ENCODE results near the gene PUSL1.

PUSL1 gene

DNA sequence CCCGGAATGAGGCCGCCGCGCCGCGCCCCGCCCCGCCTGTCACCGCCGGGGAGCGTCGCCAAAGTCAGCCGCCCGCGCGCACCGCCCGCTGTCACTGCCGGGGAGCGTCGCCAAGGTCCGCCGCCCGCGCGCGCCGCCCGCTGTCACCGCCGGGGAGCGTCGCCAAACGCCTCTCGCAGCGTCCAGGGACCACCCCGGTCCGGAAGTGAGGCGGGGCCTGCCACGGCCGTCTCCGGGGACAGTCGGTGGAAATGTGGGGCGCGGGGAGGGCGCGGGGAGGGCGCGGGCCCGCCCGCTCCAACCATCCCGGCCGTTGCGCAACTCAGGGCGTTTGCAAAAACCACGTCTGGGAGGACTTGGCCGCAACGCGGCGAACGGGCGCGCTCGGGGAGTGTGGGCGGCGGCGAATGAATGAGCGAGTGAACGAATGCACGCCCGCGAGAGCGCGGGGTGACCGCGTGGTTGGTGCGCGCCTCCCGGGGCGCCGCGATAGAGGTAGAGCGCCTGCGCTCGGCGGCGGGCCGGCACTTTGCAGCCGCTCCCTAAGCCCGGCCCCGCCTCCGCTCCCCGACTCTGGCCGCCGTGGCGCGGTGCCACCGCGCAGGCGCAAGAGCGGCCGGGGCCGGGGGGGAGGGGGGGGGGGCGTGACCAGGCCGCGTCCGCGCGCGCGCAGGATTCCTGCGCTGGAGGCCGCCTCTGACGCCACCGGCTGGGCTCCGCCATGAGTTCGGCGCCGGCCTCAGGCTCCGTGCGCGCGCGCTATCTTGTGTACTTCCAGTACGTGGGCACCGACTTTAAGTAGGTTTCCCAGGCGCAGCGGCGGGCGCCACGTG is at the start of gene PUSL1, which contains the start of gene ACAP3:
Gene PUSL1, plus strand, starts transcription at position 675 of the 833 bp plus-strand sequence. Its CDS starts 47 bp downstream, at position 722.
Gene ACAP3, minus strand, starts transcription at position 8 of the 833 bp plus-strand sequence. CDS start 115 bp downstream, outside the sequence.
- in situ Hi-C loops (cut with MboI; ENCODE audit: low sequenced_read_pairs) = no loop called here

GRCh38 chr1:1259119-1259488 is 49.3 kb upstream of the PUSL1 start:
- in situ Hi-C loops (cut with MboI; ENCODE audit: low sequenced_read_pairs) = no loop called here

- in situ Hi-C loops (cut with MboI; ENCODE audit: low sequenced_read_pairs) = no loop called here
These were observed 48.9 kb upstream of the PUSL1 start for GRCh38 chr1:1259540-1259939.

DNA sequence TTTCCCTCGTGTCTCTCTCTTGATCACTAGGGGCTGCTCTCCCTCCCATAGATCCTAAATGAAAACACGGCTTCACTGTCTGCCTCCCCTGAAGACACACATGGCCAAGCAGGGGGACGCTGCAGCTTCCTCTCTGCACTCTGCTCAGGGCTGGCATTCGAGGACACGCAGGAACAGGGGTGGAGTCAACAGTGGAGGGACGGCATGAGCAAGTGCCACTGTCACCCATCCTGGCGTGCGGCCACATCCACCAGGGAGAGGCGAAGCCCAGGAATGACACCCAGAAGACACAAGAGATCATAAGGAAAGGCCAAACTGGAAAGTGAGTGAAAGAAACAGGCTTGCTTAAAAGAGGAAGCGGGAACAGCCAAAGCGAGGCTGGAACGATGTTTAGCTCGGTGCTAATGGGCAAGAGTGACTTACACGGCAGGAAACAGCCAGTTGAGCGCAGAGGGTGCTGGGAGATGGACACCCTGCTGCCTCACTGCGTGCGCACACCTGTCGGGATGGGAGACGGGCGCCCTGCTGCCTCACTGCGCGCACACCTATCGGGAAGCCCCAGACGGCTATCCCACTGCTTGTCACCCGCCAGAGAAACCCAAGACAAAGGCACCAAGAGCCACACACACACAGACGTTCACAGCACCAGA is 48.3 kb upstream of the PUSL1 start:
- in situ Hi-C loops (cut with MboI; ENCODE audit: low sequenced_read_pairs) = no loop called here

GRCh38 chr1:1260843-1261560 is 47.4 kb upstream of the PUSL1 start:
- in situ Hi-C loops (cut with MboI; ENCODE audit: low sequenced_read_pairs) = no loop called here

DNA sequence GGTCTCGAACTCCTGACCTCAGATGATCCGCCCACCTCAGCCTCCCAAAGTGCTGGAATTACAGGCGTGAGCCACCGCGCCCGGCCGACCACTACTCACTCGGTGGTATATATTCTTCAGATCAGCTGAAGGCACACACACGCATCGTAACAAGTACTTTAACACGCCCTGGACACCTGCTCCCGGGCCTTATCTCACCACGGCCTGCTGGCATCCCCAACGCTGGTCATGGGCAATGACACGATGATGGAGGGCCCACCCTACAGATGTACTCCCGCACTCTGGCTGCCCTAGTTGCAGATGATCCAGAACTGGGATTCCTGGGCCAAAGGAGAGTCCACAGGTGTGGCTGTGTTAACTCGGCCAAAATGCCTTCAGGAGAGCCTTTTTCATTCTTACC is 46.3 kb upstream of the PUSL1 start:
- in situ Hi-C loops (cut with MboI; ENCODE audit: low sequenced_read_pairs) = no loop called here

DNA sequence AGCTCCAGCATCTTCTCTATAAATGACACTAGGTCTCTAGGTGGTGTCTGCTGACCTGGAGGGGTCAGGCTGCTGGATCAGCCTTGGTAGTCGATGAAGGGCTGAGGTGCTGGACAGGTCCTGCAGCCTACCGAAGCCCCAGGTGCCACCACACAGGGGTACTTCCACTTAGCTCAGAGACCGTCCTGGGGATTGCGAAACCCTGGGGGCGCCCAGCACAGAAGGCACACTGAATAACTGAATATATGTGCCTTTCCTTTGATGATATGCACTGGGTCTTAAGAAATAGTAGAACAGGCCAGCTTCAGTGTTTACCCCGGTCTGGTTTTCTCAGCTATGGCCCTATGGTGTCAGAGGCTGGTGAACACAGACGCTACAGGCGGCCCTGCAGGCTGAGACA is 45.6 kb upstream of the PUSL1 start:
- in situ Hi-C loops (cut with MboI; ENCODE audit: low sequenced_read_pairs) = no loop called here

GRCh38 chr1:1264026-1264425 is 44.4 kb upstream of the PUSL1 start:
- in situ Hi-C loops (cut with MboI; ENCODE audit: low sequenced_read_pairs) = no loop called here

- in situ Hi-C loops (cut with MboI; ENCODE audit: low sequenced_read_pairs) = no loop called here
These were observed 43.5 kb upstream of the PUSL1 start for GRCh38 chr1:1264868-1265272.

GRCh38 chr1:1267488-1268283 is 40.7 kb upstream of the PUSL1 start:
- in situ Hi-C loops (cut with MboI; ENCODE audit: low sequenced_read_pairs) = no loop called here

DNA sequence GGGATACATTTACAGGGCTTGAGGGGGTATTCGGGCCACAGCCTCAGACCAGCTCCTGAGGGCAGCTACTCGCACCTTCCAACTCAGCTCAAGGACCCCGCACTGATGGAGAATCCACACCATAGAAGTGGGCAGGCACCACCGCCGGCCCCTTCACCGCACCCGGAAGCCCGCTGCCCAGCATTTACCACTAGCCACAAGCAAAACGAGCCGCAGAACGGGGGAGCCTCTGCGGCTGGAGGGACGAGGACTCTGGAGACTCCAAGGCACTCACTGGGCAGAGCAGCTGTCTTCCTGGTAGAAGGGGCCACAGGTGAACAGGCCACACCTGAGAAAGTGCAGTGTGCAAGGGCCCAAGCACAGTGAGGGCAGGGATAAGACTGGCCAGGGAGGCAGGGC is 40.1 kb upstream of the PUSL1 start:
- in situ Hi-C loops (cut with MboI; ENCODE audit: low sequenced_read_pairs) = no loop called here

DNA sequence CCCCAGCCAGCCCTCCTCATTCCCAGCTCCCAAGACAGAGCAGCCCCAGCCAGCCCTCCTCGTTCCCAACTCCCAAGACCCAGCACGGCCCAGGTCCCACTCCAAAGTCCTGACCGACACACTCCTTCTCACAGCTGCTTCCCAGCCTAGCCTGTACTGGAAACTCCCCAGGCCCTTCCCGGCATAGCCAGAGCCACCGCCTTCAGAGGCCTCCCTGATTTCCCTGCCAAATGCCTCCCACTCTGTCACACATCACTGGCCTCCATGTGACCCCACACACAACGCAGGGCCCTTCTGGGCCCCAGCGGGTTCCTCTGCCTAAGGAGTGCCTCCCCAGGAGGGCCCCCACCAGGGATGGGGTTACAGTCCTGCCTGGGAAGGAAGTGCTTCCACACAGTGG is 37.6 kb upstream of the PUSL1 start:
- in situ Hi-C loops (cut with MboI; ENCODE audit: low sequenced_read_pairs) = no loop called here

GRCh38 chr1:1272341-1273208 is 35.8 kb upstream of the PUSL1 start:
- in situ Hi-C loops (cut with MboI; ENCODE audit: low sequenced_read_pairs) = no loop called here

DNA sequence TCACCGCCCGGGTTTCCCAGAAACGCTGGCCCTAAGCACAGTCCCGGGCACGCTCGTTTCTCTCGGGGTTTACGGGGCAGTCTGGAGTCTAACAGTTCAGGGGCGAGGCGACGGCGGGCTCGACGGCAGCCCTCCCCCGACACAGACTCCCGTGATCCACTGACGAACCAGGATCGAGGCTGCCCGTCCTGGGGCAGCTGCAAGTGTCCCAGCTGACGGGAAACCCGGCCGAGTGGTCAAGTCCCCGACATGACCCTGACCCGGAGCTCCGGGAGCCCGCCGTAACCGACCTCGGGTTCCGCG is 35.2 kb upstream of the PUSL1 start:
- in situ Hi-C loops (cut with MboI; ENCODE audit: low sequenced_read_pairs) = no loop called here

GRCh38 chr1:1273512-1274298 is 34.7 kb upstream of the PUSL1 start, which contains the start of gene UBE2J2:
Gene UBE2J2, minus strand, starts transcription at chr1:1273854. Its CDS starts 5,862 bp downstream, at chr1:1267992.
- in situ Hi-C loops (cut with MboI; ENCODE audit: low sequenced_read_pairs) = no loop called here

GRCh38 chr1:1274299-1274930 is 34.0 kb upstream of the PUSL1 start:
- in situ Hi-C loops (cut with MboI; ENCODE audit: low sequenced_read_pairs) = no loop called here

GRCh38 chr1:1274931-1275431 is 33.4 kb upstream of the PUSL1 start:
- in situ Hi-C loops (cut with MboI; ENCODE audit: low sequenced_read_pairs) = no loop called here

- in situ Hi-C loops (cut with MboI; ENCODE audit: low sequenced_read_pairs) = no loop called here
These were observed 32.6 kb upstream of the PUSL1 start for GRCh38 chr1:1275836-1276235.

DNA sequence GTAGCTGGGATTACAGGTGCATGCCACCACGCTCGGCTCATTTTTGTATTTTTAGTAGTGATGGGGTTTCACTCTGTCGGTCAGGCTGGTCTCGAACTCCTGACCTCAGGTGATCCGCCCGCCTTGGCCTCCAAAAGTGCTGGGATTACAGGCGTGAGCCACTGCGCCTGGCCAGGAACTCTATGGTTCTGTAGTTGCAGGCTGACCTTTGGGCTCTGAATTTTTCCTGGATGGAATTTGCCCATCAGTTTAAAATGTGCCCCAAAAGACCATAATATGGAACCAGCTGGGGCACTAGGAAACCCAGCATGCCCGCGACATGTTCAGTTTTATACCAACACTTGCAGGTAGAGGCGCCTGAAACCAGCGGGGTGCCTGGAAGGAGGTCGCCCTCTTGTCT is 29.8 kb upstream of the PUSL1 start:
- in situ Hi-C loops (cut with MboI; ENCODE audit: low sequenced_read_pairs) = no loop called here
